ENCODE results near the gene ZYX. TPM values are rescaled to one million over a fixed set of nuclear protein-coding genes. Genes with fewer than 3 reads are reported as not detected.

The ZYX gene
- total and polyA plus RNA-seq, 9 of the 15 experiments (the other 6 are each of a cell fraction or from before 2014, with no cell fraction given): 1.8 to 130 (median 15.7) TPM

GRCh38 chr7:143384661-143385631 is 3.8 kb downstream of the ZYX start (continued):
- TF ChIP-seq REST (IDR thresholded peaks at IDR 0.05; ENCODE audit: borderline replicate concordance) (no peak), REST (CRISPR knock-in tag; IDR thresholded peaks at IDR 0.05; ENCODE audit: low read depth) (no peak), NONO (IDR thresholded peaks at IDR 0.05; ENCODE audit: low read depth in 2 of 2, low read length in 1 of 2) (no peak), SREBF2 (CRISPR knock-in tag; IDR thresholded peaks at IDR 0.05) (no peak), SMAD2 (IDR thresholded peaks at IDR 0.05; ENCODE audit: low read depth, low read length) (no peak), PCBP1 (IDR thresholded peaks at IDR 0.05; ENCODE audit: low read depth, low read length, poor library complexity, severe bottlenecking) (no peak), ELF4 (CRISPR knock-in tag; IDR thresholded peaks at IDR 0.05) (peak; percentile 81; the same call in 1 of the 2 replicates), ELF2 (CRISPR knock-in tag; IDR thresholded peaks at IDR 0.05) (no peak), MAFG (tag; conservative IDR thresholded peaks at IDR 0.05) (no peak), POLR2A (conservative IDR thresholded peaks at IDR 0.05) (peak; percentile 47), ZNF696 (CRISPR knock-in tag; conservative IDR thresholded peaks at IDR 0.05) (no peak)

All from K562 (cell line).